ENCODE measurements around the gene LAMA3.

Gene LAMA3

GRCh38 chr18:23684515-23685197 lies 4.6 kb upstream of the LAMA3 start:
- H3K27me3 Mint-ChIP-seq: peaks cover 21% of the 10 kb centered on the region

GRCh38 chr18:23688528-23688927 lies 725 bp upstream of the LAMA3 start:
- no peaks in the 10 kb centered on the region for H3K9me3 Mint-ChIP-seq (ENCODE audit: low read depth)
- no peaks in the 10 kb centered on the region for H3K36me3 Mint-ChIP-seq
- H3K4me1 Mint-ChIP-seq (ENCODE audit: low read depth): peaks cover 9% of the 10 kb centered on the region
- no peak overlapping the region for H3K27ac Mint-ChIP-seq
- H3K4me3 Mint-ChIP-seq: peak overlapping the region; percentile 82
- peaks cover 20% of the 10 kb centered on the region for H3K27me3 Mint-ChIP-seq

More at GRCh38 chr18:23684515-23685197, 4.6 kb upstream of the LAMA3 start:
- peaks cover 6% of the 10 kb centered on the region for H3K4me1 Mint-ChIP-seq (ENCODE audit: low read depth)
- H3K27ac Mint-ChIP-seq: no peak overlapping the region
- no peak overlapping the region for H3K4me3 Mint-ChIP-seq
- no peaks in the 10 kb centered on the region for H3K9me3 Mint-ChIP-seq (ENCODE audit: low read depth)
- H3K36me3 Mint-ChIP-seq: no peaks in the 10 kb centered on the region

GRCh38 chr18:23689616-23690504 lies 607 bp downstream of the LAMA3 start:
- Mint-ChIP-seq H3K4me3 (peak overlapping the region; percentile 67), H3K27ac (no peak overlapping the region), H3K36me3 (no peaks in the 10 kb centered on the region), H3K27me3 (peaks cover 18% of the 10 kb centered on the region), H3K9me3 (ENCODE audit: low read depth) (no peaks in the 10 kb centered on the region), H3K4me1 (ENCODE audit: low read depth) (peaks cover 9% of the 10 kb centered on the region)

- H3K27ac Mint-ChIP-seq: no peak overlapping the region
- H3K9me3 Mint-ChIP-seq (ENCODE audit: low read depth): no peaks in the 10 kb centered on the region
- H3K36me3 Mint-ChIP-seq: no peaks in the 10 kb centered on the region
- H3K4me3 Mint-ChIP-seq: peak overlapping the region; percentile 67
- peaks cover 18% of the 10 kb centered on the region for H3K27me3 Mint-ChIP-seq
- peaks cover 9% of the 10 kb centered on the region for H3K4me1 Mint-ChIP-seq (ENCODE audit: low read depth)
These were observed 1.3 kb downstream of the LAMA3 start for GRCh38 chr18:23690505-23691068.

GRCh38 chr18:23693846-23694245 lies 4.6 kb downstream of the LAMA3 start:
- peaks cover 5% of the 10 kb centered on the region for H3K4me1 Mint-ChIP-seq (ENCODE audit: low read depth)
- no peaks in the 10 kb centered on the region for H3K36me3 Mint-ChIP-seq
- peaks cover 5% of the 10 kb centered on the region for H3K27me3 Mint-ChIP-seq
- H3K4me3 Mint-ChIP-seq: no peak overlapping the region
- no peaks in the 10 kb centered on the region for H3K9me3 Mint-ChIP-seq (ENCODE audit: low read depth)
- H3K27ac Mint-ChIP-seq: no peak overlapping the region

GRCh38 chr18:23694637-23695430 lies 5.6 kb downstream of the LAMA3 start:
- Mint-ChIP-seq H3K27ac (no peak overlapping the region), H3K27me3 (peaks cover 2% of the 10 kb centered on the region), H3K9me3 (ENCODE audit: low read depth) (no peaks in the 10 kb centered on the region), H3K4me3 (no peak overlapping the region), H3K4me1 (ENCODE audit: low read depth) (peaks cover 3% of the 10 kb centered on the region), H3K36me3 (no peaks in the 10 kb centered on the region)

GRCh38 chr18:23701017-23701416 lies 11.8 kb downstream of the LAMA3 start:
- Mint-ChIP-seq H3K4me1 (ENCODE audit: low read depth) (no peaks in the 10 kb centered on the region), H3K27ac (no peak overlapping the region), H3K9me3 (ENCODE audit: low read depth) (no peaks in the 10 kb centered on the region), H3K4me3 (no peak overlapping the region), H3K27me3 (peaks cover 12% of the 10 kb centered on the region), H3K36me3 (no peaks in the 10 kb centered on the region)

GRCh38 chr18:23701544-23702064 lies 12.4 kb downstream of the LAMA3 start:
- H3K27me3 Mint-ChIP-seq: peaks cover 12% of the 10 kb centered on the region
- H3K4me3 Mint-ChIP-seq: no peak overlapping the region
- no peak overlapping the region for H3K27ac Mint-ChIP-seq
- no peaks in the 10 kb centered on the region for H3K36me3 Mint-ChIP-seq
- no peaks in the 10 kb centered on the region for H3K9me3 Mint-ChIP-seq (ENCODE audit: low read depth)
- no peaks in the 10 kb centered on the region for H3K4me1 Mint-ChIP-seq (ENCODE audit: low read depth)

GRCh38 chr18:23702606-23703005 lies 13.4 kb downstream of the LAMA3 start:
- Mint-ChIP-seq H3K36me3 (no peaks in the 10 kb centered on the region), H3K9me3 (ENCODE audit: low read depth) (peaks cover 4% of the 10 kb centered on the region), H3K27ac (no peak overlapping the region), H3K4me1 (ENCODE audit: low read depth) (no peaks in the 10 kb centered on the region), H3K4me3 (no peak overlapping the region), H3K27me3 (peaks cover 14% of the 10 kb centered on the region)

- Mint-ChIP-seq H3K36me3 (peaks cover 2% of the 10 kb centered on the region), H3K27me3 (peaks cover 14% of the 10 kb centered on the region), H3K27ac (no peak overlapping the region), H3K4me1 (ENCODE audit: low read depth) (no peaks in the 10 kb centered on the region), H3K4me3 (no peak overlapping the region), H3K9me3 (ENCODE audit: low read depth) (peaks cover 4% of the 10 kb centered on the region)
These were observed 14.1 kb downstream of the LAMA3 start for GRCh38 chr18:23703057-23703986.

GRCh38 chr18:23703987-23704384 lies 14.7 kb downstream of the LAMA3 start:
- Mint-ChIP-seq H3K9me3 (ENCODE audit: low read depth) (peaks cover 4% of the 10 kb centered on the region), H3K36me3 (peaks cover 2% of the 10 kb centered on the region), H3K27me3 (peaks cover 14% of the 10 kb centered on the region), H3K27ac (no peak overlapping the region), H3K4me1 (ENCODE audit: low read depth) (no peaks in the 10 kb centered on the region), H3K4me3 (no peak overlapping the region)

GRCh38 chr18:23704806-23705205 lies 15.6 kb downstream of the LAMA3 start:
- Mint-ChIP-seq H3K4me1 (ENCODE audit: low read depth) (no peaks in the 10 kb centered on the region), H3K4me3 (no peak overlapping the region), H3K27ac (no peak overlapping the region), H3K36me3 (peaks cover 2% of the 10 kb centered on the region), H3K9me3 (ENCODE audit: low read depth) (peaks cover 4% of the 10 kb centered on the region), H3K27me3 (peaks cover 16% of the 10 kb centered on the region)

GRCh38 chr18:23706971-23707640 lies 17.9 kb downstream of the LAMA3 start:
- H3K4me3 Mint-ChIP-seq: no peak overlapping the region
- H3K9me3 Mint-ChIP-seq (ENCODE audit: low read depth): peaks cover 4% of the 10 kb centered on the region
- H3K4me1 Mint-ChIP-seq (ENCODE audit: low read depth): peaks cover 3% of the 10 kb centered on the region
- H3K27ac Mint-ChIP-seq: no peak overlapping the region
- peaks cover 2% of the 10 kb centered on the region for H3K36me3 Mint-ChIP-seq
- H3K27me3 Mint-ChIP-seq: peaks cover 10% of the 10 kb centered on the region
